ENCODE results near the gene CAP1.

DNA sequence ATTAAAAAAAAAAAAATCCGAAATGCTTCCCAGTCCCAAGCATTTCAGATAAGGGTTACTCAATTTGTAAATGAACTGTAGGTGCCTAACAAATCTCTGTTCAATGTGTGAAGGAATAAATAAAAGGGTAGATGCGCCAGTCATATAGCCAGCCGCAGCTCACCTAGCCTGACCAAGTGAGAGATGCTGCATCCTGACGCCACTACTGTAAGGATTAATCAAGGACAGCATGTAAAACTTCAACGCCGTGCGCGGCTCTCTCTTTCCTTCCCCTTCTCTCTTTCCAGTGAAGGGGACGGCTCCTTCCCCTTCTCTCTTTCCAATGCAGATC is 56.1 kb downstream of the CAP1 start:
- TF ChIP-seq POLR2A (IDR thresholded peaks at IDR 0.05; ENCODE audit: low read length), result no peak
- TF ChIP-seq CEBPB (IDR thresholded peaks at IDR 0.05), result no peak
- TF ChIP-seq ZC3H11A (IDR thresholded peaks at IDR 0.05), result no peak
- no peak for TF ChIP-seq CBX2 (IDR thresholded peaks at IDR 0.05; ENCODE audit: borderline replicate concordance, low read depth)
- TF ChIP-seq, protein P1, sequence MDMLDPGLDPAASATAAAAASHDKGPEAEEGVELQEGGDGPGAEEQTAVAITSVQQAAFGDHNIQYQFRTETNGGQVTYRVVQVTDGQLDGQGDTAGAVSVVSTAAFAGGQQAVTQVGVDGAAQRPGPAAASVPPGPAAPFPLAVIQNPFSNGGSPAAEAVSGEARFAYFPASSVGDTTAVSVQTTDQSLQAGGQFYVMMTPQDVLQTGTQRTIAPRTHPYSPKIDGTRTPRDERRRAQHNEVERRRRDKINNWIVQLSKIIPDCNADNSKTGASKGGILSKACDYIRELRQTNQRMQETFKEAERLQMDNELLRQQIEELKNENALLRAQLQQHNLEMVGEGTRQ (IDR thresholded peaks at IDR 0.05), result no peak
- TF ChIP-seq, protein P2, sequence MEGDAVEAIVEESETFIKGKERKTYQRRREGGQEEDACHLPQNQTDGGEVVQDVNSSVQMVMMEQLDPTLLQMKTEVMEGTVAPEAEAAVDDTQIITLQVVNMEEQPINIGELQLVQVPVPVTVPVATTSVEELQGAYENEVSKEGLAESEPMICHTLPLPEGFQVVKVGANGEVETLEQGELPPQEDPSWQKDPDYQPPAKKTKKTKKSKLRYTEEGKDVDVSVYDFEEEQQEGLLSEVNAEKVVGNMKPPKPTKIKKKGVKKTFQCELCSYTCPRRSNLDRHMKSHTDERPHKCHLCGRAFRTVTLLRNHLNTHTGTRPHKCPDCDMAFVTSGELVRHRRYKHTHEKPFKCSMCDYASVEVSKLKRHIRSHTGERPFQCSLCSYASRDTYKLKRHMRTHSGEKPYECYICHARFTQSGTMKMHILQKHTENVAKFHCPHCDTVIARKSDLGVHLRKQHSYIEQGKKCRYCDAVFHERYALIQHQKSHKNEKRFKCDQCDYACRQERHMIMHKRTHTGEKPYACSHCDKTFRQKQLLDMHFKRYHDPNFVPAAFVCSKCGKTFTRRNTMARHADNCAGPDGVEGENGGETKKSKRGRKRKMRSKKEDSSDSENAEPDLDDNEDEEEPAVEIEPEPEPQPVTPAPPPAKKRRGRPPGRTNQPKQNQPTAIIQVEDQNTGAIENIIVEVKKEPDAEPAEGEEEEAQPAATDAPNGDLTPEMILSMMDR (IDR thresholded peaks at IDR 0.05), result no peak
- no peak for TF ChIP-seq FOSL2 (IDR thresholded peaks at IDR 0.05)
- TF ChIP-seq FOSL2 (CRISPR knock-in tag; IDR thresholded peaks at IDR 0.05), result no peak
- TF ChIP-seq POLR2AphosphoS2 (conservative IDR thresholded peaks at IDR 0.05; ENCODE audit: low read length), result no peak
- no peak for TF ChIP-seq TP53 (CRISPR knock-in tag; IDR thresholded peaks at IDR 0.05)
- TF ChIP-seq EP300 (IDR thresholded peaks at IDR 0.05), result no peak
